ENCODE measurements around the gene CACNG1.

CACNG1 gene

DNA sequence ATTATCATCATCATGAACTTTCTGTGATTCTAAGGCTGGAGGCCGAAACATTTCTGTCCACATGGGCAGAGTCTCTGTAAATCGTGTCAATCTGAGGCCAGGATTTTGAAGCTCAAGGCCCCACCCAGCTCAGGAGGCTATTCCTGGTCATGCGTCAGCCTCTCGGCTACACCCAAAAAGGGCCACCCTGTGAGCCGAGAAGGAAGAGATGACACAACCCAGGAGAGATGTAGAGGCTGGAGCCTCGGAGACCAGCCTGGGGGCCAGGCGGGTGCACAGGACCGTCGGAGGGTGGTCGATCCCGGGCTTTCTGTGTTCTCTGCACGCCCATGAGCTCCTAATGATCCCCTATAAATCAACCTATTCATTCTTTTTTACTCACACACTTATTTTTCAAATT lies 1.1 kb upstream of the CACNG1 start:
- no peak overlapping the region for H3K9ac ChIP-seq (ENCODE audit: low read length)
- H3K4me3 ChIP-seq (ENCODE audit: low read length): no peak overlapping the region
- H3K36me3 ChIP-seq (ENCODE audit: control insufficient read depth, insufficient read depth, low read length, severe bottlenecking): no peaks in the 10 kb centered on the region
- peaks cover 66% of the 10 kb centered on the region for H3K27me3 ChIP-seq (replicated peaks; ENCODE audit: control insufficient read depth, insufficient read depth, low read length)
- H3K4me1 ChIP-seq (ENCODE audit: control insufficient read depth, insufficient read depth, low read length): peaks cover 3% of the 10 kb centered on the region
- no peak for DNase-seq (ENCODE audit: low read depth)
- H3K9me3 ChIP-seq (ENCODE audit: control insufficient read depth, low read length): peaks cover 14% of the 10 kb centered on the region

DNA sequence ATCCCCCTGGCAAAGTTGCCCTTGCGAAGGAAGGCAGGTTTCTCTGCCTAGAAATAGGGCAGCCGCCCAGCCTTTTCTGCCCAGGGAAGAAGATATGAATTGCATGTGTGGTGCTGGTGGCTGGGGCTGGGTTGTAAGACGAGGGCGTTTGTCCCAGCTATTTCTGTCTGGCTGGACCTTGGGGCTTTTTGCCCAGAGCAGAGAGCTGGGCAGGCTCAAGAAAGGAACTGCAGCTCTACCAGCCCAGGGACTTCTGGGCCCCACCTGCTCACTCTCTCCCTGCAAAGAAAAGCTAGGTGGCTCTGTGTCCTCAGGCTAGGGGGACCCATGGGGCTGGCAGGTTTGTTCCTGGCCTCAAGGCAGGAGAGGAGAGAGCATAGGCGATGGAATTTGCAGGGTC lies 586 bp downstream of the CACNG1 start:
- no peak for DNase-seq (ENCODE audit: low read depth)
- H3K27me3 ChIP-seq (replicated peaks; ENCODE audit: control insufficient read depth, insufficient read depth, low read length): peaks cover 52% of the 10 kb centered on the region
- peaks cover 30% of the 10 kb centered on the region for H3K9me3 ChIP-seq (ENCODE audit: control insufficient read depth, low read length)
- H3K4me3 ChIP-seq (ENCODE audit: low read length): no peak overlapping the region
- H3K4me1 ChIP-seq (ENCODE audit: control insufficient read depth, insufficient read depth, low read length): peaks cover 3% of the 10 kb centered on the region
- H3K36me3 ChIP-seq (ENCODE audit: control insufficient read depth, insufficient read depth, low read length, severe bottlenecking): no peaks in the 10 kb centered on the region
- H3K9ac ChIP-seq (ENCODE audit: low read length): no peak overlapping the region

DNA sequence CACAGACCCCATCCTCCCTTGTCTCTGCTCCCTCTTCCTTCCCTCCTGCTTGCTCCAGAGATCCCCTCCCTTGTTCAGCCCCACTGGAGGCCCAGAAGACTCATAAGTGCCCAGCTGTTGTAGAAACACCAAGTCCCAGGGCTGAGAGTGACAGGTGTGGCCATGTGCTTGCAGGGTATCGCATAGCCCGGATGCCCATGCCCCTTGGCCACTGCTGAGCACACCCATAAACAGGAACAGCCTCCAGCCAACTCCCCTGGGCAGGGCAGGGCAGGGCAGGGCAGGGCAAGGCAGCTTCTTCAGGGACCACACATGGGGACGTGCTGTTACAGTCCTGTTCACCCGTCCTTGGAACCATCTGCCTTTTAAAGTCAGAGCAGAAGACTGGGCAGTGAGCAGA lies 2.0 kb downstream of the CACNG1 start:
- DNase-seq (ENCODE audit: low read depth): no peak
- Histone ChIP-seq H3K36me3 (ENCODE audit: control insufficient read depth, insufficient read depth, low read length, severe bottlenecking) (no peaks in the 10 kb centered on the region), H3K9me3 (ENCODE audit: control insufficient read depth, low read length) (peaks cover 34% of the 10 kb centered on the region), H3K4me1 (ENCODE audit: control insufficient read depth, insufficient read depth, low read length) (peaks cover 3% of the 10 kb centered on the region), H3K27me3 (replicated peaks; ENCODE audit: control insufficient read depth, insufficient read depth, low read length) (peaks cover 44% of the 10 kb centered on the region), H3K4me3 (ENCODE audit: low read length) (no peak overlapping the region), H3K9ac (ENCODE audit: low read length) (no peak overlapping the region)

DNA sequence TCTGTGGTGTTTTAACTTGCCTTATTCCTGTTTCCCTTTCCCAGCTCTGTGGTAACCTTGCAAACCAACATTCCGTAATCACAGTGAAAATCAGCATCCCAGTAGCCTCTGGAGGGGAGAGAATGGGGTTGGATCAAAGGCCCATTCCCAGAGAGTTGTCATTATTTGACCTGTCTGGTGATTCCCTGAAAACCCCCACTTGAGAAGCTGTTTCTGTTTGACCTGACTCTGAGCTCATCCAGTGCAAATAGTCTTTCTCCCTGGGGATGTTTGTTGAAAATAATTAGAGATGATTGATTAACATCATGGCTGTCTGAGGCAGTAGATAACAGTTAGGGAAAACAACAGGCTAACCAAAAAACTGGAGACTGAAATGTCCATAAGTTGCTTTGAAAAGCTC lies 3.0 kb downstream of the CACNG1 start:
- Histone ChIP-seq H3K36me3 (ENCODE audit: control insufficient read depth, insufficient read depth, low read length, severe bottlenecking) (no peaks in the 10 kb centered on the region), H3K27me3 (replicated peaks; ENCODE audit: control insufficient read depth, insufficient read depth, low read length) (peaks cover 34% of the 10 kb centered on the region), H3K9ac (ENCODE audit: low read length) (no peak overlapping the region), H3K4me3 (ENCODE audit: low read length) (no peak overlapping the region), H3K4me1 (ENCODE audit: control insufficient read depth, insufficient read depth, low read length) (peaks cover 3% of the 10 kb centered on the region), H3K9me3 (ENCODE audit: control insufficient read depth, low read length) (peaks cover 34% of the 10 kb centered on the region)
- no peak for DNase-seq (ENCODE audit: low read depth)

DNA sequence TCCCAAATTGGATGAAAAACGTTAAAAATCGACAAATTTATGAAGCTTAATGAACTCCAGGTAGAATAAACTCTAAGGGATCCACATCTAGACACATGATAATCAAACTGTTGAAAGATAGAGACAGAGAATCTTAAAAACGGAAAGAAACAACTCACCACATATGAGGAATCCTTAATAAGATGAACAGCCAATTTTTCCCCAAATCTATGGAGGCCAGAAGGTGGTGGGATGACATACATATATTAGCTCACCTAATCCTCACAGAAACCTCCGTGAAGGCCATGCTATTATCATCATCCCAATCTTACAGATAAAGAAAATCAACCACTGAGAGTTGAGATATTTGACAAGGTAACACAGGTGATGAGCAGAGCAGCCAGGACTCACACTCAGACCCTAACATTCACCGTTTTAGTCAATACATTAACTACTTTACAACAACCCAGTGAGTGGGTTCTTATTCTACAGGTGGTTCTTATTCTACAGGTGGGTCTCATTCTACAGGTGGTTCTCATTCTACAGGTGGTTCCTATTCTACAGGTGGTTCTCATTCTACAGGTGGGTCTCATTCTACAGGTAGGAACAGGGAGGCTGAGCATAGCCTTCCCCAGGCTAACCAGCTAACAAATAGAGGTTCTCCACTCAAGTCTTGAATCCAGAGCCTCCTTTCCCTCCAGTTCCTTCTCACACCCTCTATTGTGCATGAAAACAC lies 4.8 kb downstream of the CACNG1 start:
- Histone ChIP-seq H3K9ac (ENCODE audit: low read length) (no peak overlapping the region), H3K4me3 (ENCODE audit: low read length) (no peak overlapping the region), H3K36me3 (ENCODE audit: control insufficient read depth, insufficient read depth, low read length, severe bottlenecking) (no peaks in the 10 kb centered on the region), H3K9me3 (ENCODE audit: control insufficient read depth, low read length) (peaks cover 34% of the 10 kb centered on the region), H3K27me3 (replicated peaks; ENCODE audit: control insufficient read depth, insufficient read depth, low read length) (peaks cover 22% of the 10 kb centered on the region), H3K4me1 (ENCODE audit: control insufficient read depth, insufficient read depth, low read length) (peaks cover 3% of the 10 kb centered on the region)
- no peak for DNase-seq (ENCODE audit: low read depth)

DNA sequence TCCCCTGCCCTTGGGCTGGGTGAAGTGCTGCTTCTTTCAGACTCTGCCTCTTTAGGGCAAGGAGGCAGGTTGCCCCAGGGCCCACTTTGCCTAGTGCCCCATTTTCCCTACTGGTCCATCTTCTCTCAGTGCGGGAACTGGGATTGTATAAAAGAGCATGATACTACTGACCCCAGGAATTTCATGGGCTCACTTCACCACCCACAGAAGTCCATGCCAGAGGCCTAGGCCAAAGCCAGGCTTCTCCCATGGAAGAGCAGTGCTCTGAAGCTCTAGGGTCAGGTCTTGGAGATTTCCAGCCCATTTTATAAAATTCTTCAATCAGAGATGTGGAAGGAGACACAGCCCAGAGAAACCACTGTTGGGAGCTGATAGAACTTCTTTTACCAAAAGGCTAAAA lies 5.7 kb downstream of the CACNG1 start:
- H3K9ac ChIP-seq (ENCODE audit: low read length): no peak overlapping the region

DNA sequence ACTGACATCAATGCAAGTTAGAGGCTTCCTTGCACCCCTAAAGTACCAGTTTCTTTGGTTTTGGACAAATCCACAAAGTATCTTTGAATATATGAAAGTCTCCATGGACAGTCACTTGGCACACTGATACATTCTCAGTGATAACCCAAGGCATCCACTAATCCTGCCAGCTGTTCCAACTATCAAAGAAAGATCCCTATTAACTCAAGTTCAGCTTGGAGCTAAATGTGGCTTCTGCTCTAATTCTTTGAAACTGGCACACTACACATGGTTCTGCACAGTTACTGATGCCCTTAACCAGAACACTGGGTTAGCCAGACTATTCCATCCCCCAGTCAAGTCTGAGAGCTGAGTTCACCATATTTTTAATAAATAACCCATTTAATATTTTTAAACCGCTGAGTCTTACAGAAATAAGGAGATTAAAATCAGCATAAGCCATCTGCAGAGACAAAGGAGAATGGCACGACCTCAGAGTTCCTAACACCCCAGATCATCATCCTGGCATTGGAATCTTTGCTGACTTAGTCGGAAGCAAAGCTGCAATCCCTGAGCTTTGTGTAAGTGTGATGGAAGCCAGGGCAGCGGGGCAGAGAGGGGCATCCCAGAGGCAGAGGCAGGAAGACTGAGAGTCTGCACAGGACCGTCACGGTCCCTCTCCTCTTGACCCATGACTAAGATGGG lies 6.3 kb downstream of the CACNG1 start:
- Histone ChIP-seq H3K4me3 (ENCODE audit: low read length) (no peak overlapping the region), H3K9me3 (ENCODE audit: control insufficient read depth, low read length) (peaks cover 34% of the 10 kb centered on the region), H3K9ac (ENCODE audit: low read length) (no peak overlapping the region), H3K4me1 (ENCODE audit: control insufficient read depth, insufficient read depth, low read length) (peaks cover 3% of the 10 kb centered on the region), H3K27me3 (replicated peaks; ENCODE audit: control insufficient read depth, insufficient read depth, low read length) (peaks cover 16% of the 10 kb centered on the region), H3K36me3 (ENCODE audit: control insufficient read depth, insufficient read depth, low read length, severe bottlenecking) (no peaks in the 10 kb centered on the region)
- DNase-seq (ENCODE audit: low read depth): peak; percentile 3

More for the DNA sequence above, 5.7 kb downstream of the CACNG1 start:
- H3K4me1 ChIP-seq (ENCODE audit: control insufficient read depth, insufficient read depth, low read length): peaks cover 3% of the 10 kb centered on the region
- DNase-seq (ENCODE audit: low read depth): no peak
- no peaks in the 10 kb centered on the region for H3K36me3 ChIP-seq (ENCODE audit: control insufficient read depth, insufficient read depth, low read length, severe bottlenecking)
- H3K9me3 ChIP-seq (ENCODE audit: control insufficient read depth, low read length): peaks cover 34% of the 10 kb centered on the region
- H3K27me3 ChIP-seq (replicated peaks; ENCODE audit: control insufficient read depth, insufficient read depth, low read length): peaks cover 17% of the 10 kb centered on the region
- no peak overlapping the region for H3K4me3 ChIP-seq (ENCODE audit: low read length)

DNA sequence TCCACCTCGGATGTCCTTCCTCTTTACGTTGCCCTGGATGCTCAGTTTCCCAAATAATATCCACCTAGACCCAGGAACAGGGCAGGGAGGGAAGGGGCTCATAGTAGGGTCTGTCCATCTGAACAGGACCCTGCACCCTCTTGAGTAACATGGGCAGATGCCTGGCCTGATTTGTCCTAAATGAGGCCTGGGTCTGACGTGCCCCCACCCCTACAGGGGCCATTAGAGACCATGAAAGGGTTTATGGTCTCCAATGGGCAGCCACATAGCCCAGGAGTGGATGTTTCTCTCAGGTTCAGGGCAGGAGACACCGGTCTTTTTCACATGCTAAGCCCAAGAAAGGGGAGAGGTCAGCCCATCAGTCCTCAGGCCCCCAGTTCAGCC lies 6.8 kb downstream of the CACNG1 start:
- Histone ChIP-seq H3K4me3 (ENCODE audit: low read length) (no peak overlapping the region), H3K36me3 (ENCODE audit: control insufficient read depth, insufficient read depth, low read length, severe bottlenecking) (no peaks in the 10 kb centered on the region), H3K4me1 (ENCODE audit: control insufficient read depth, insufficient read depth, low read length) (peaks cover 3% of the 10 kb centered on the region), H3K9me3 (ENCODE audit: control insufficient read depth, low read length) (peaks cover 34% of the 10 kb centered on the region), H3K27me3 (replicated peaks; ENCODE audit: control insufficient read depth, insufficient read depth, low read length) (peaks cover 12% of the 10 kb centered on the region), H3K9ac (ENCODE audit: low read length) (no peak overlapping the region)
- no peak for DNase-seq (ENCODE audit: low read depth)

DNA sequence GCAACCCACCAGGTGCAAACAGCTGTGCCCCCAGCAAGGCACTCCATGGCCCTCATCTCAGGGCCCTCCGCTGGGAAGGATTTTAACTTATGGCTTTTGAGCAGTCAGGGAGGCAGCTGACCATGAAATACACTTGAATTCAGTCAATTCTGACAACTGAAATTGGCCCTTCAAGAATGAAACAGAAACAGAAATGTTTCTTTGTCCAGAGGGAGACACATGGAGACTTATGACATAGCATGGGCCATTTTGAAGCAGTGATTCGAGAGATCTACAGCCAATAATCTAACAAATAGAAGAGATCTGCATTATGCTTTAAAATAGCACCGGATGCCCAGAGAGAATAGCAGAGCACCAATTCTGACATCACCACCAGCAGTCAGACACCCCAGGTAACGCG lies 7.5 kb downstream of the CACNG1 start:
- Histone ChIP-seq H3K9me3 (ENCODE audit: control insufficient read depth, low read length) (peaks cover 33% of the 10 kb centered on the region), H3K36me3 (ENCODE audit: control insufficient read depth, insufficient read depth, low read length, severe bottlenecking) (no peaks in the 10 kb centered on the region), H3K4me3 (ENCODE audit: low read length) (no peak overlapping the region), H3K9ac (ENCODE audit: low read length) (no peak overlapping the region), H3K4me1 (ENCODE audit: control insufficient read depth, insufficient read depth, low read length) (peaks cover under 1% of the 10 kb centered on the region), H3K27me3 (replicated peaks; ENCODE audit: control insufficient read depth, insufficient read depth, low read length) (peaks cover 6% of the 10 kb centered on the region)
- no peak for DNase-seq (ENCODE audit: low read depth)

DNA sequence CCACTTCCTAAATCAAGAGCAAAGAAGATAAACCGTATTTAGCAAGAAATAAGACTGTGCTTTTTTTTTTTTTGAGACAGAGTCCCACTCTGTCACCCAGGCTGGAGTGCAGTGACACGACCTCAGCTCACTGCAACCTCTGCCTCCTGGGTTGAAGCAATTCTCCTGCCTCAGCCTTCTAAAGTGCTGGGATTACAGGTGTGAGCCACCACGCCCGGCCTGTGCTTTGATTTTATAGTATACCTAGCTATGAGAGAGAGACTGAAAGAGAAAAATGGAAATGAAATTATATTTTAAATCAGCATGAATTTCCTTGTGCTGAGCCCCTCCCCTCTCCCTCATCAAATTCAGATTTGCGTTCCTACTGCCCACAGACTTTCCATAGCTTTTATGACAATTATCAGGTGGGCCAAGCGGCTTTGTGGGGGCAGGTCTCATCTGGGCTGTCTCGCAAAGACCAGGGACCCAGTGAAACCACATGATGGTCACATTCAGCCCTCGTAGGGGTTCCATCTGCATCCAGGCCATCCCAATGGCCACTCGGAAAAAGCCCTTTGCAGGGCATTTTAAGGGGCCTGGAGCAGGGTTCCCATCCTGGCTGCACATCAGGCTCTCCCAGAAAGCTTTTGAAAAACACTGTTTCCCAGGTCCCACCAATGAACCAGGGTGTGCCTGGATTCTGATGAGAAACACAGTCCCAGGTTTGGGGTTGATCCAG lies 8.5 kb downstream of the CACNG1 start:
- H3K9me3 ChIP-seq (ENCODE audit: control insufficient read depth, low read length): peaks cover 23% of the 10 kb centered on the region
- no peak for DNase-seq (ENCODE audit: low read depth)

DNA sequence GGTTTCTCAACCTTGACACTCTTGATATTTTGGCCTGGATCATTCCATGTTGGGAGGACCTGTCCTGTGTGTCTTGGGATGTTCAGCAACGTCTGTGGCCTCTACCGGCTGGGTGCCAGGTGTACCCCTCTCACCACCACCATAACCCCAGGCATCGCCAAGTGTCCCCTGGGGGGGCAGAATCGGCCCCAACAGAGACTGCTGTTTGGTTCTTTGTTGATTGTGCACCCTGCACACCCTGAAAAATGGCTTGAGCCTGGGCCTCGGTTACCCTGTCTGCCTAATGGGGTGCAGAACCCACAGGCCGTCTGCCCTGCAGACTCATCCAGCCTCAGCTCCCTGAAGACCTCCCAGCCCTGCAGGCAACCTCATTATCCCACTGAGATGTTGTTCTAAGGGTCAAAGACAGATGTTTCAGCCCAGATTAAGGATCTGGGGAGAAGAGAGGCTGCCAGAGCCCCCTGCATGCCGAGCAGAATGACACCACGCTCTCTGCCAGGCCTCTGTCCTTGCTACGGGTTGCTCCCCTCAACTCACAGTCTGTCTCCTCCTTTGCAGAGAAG lies 9.2 kb downstream of the CACNG1 start:
- Histone ChIP-seq H3K9me3 (ENCODE audit: control insufficient read depth, low read length) (peaks cover 18% of the 10 kb centered on the region), H3K27me3 (replicated peaks; ENCODE audit: control insufficient read depth, insufficient read depth, low read length) (peaks cover 5% of the 10 kb centered on the region), H3K9ac (ENCODE audit: low read length) (no peak overlapping the region), H3K36me3 (ENCODE audit: control insufficient read depth, insufficient read depth, low read length, severe bottlenecking) (no peaks in the 10 kb centered on the region), H3K4me3 (ENCODE audit: low read length) (no peak overlapping the region), H3K4me1 (ENCODE audit: control insufficient read depth, insufficient read depth, low read length) (no peaks in the 10 kb centered on the region)
- no peak for DNase-seq (ENCODE audit: low read depth)

More for the DNA sequence above, 8.5 kb downstream of the CACNG1 start:
- no peaks in the 10 kb centered on the region for H3K4me1 ChIP-seq (ENCODE audit: control insufficient read depth, insufficient read depth, low read length)
- H3K27me3 ChIP-seq (replicated peaks; ENCODE audit: control insufficient read depth, insufficient read depth, low read length): peaks cover 5% of the 10 kb centered on the region
- H3K9ac ChIP-seq (ENCODE audit: low read length): no peak overlapping the region
- no peaks in the 10 kb centered on the region for H3K36me3 ChIP-seq (ENCODE audit: control insufficient read depth, insufficient read depth, low read length, severe bottlenecking)
- no peak overlapping the region for H3K4me3 ChIP-seq (ENCODE audit: low read length)

All from adipocyte (in vitro differentiated cells).